ENCODE results near the gene ZNF578.
"Not testable (repeated sequence)": the region's sequence is repeated elsewhere in the genome, so short reads cannot be mapped to it uniquely, and the experiment has no call there.

ZNF578 gene

GRCh38 chr19:52518646-52519045 lies 65.3 kb downstream of the ZNF578 start:
- no peak for DNase-seq

DNA sequence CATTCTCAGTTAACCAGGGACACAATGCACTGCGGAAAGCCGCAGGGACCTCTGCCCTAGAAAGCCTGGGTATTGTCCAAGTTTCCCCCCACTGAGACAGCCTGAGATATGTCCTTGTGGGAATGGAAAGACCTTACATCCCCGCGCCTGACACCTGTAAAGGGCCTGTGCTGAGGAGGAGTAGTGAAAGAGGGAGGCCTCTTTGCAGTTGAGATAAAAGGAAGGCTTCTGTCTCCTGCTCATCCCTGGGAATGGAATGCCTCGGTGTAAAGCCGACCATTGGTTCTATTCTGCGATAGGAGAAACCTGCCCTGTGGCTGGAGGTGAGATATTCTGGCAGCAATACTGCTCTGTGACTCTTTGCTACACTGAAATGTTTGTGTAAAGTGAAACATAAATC lies 65.8 kb downstream of the ZNF578 start:
- DNase-seq: not testable (repeated sequence)

DNA sequence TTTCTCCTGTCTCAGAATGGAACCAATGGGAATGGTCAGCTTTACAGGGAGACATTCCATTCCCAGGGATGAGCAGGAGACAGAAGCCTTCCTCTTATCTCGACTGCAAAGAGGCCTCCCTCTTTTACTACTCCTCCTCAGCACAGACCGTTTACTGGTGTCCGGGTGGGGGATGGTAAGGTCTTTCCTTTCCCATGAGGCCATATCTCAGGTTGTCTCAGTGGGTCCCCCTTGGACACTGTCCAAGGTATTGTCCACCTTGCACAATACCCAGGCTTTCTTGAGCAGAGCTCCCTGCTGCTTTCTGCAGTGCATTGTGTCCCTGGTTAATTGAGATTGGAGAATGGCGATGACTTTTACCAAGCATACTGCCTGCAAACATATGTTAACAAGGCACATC lies 66.7 kb downstream of the ZNF578 start:
- no peak for DNase-seq

GRCh38 chr19:52522551-52522950 lies 69.2 kb downstream of the ZNF578 start:
- no peak for DNase-seq

GRCh38 chr19:52524086-52524485 lies 70.7 kb downstream of the ZNF578 start:
- no peak for DNase-seq

DNA sequence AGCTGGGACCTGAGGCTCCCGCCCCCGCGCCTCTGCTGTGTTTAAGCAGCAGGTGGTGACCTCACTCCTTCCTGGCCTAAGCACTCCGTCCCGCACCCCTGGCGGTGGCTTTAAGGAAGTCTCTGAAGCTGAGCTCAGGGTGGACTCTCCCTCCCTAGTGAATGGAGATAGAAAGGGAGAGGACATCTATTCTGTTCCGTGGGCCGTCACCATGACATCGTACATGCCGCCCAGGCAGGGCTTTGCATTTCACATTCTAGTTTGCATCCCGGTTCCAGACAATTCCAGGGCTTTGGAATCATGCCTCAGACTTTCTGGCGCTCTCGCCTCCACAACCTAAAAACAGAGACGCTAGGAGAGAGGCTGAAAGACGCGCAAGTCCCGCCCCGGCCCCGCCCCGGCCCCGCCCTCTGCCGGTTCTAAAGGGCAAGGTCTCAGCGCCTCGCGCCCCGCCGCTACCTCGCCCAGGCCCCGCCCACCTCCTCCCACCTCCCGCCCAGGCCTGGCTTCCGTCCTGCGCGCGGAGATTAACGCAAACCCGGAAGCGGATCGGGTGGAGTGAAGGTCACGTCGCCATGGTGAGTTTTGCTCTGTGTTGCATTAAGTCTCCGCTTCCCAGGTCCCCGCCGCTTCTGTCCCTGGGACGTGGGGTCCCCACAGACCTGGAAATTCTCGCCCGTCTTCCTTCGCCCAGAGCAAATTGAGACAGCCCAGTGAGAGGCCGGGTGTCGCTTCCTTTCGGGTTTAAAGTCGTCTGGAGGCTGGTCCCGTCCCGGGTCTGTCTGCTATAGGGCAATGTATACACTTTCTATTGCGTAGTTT lies 74.0 kb downstream of the ZNF578 start, which contains the start of gene ZNF808:
Gene ZNF808, plus strand, starts transcription at position 535 of the 822 bp plus-strand sequence. CDS start 15,617 bp downstream, outside the sequence.
- DNase-seq: peak; percentile 95

- no peak for DNase-seq
Measured at GRCh38 chr19:52527956-52528351, 74.6 kb downstream of the ZNF578 start.

GRCh38 chr19:52532480-52532879 lies 79.1 kb downstream of the ZNF578 start:
- DNase-seq: no peak

DNA sequence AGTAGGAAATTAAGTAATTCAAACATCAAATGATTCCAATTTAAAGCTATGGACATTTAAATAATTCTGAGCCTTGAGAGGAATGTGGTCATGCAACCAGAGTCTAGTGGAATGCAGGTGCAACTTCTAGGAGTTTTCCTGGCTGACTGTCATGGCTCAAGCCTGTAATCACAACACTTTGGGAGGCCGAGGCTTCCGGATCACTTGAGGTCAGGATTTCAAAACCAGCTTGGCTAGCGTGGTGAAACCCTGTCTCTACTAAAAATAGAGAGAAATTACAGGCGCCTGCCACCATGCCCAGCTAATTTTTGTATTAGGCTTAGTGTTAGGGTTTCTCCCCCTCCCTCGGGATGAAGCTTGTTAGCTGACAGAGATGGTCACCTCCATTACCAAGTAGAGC lies 80.5 kb downstream of the ZNF578 start:
- DNase-seq: no peak

- DNase-seq: not testable (repeated sequence)
Measured at GRCh38 chr19:52535385-52535770, 82.0 kb downstream of the ZNF578 start.

DNA sequence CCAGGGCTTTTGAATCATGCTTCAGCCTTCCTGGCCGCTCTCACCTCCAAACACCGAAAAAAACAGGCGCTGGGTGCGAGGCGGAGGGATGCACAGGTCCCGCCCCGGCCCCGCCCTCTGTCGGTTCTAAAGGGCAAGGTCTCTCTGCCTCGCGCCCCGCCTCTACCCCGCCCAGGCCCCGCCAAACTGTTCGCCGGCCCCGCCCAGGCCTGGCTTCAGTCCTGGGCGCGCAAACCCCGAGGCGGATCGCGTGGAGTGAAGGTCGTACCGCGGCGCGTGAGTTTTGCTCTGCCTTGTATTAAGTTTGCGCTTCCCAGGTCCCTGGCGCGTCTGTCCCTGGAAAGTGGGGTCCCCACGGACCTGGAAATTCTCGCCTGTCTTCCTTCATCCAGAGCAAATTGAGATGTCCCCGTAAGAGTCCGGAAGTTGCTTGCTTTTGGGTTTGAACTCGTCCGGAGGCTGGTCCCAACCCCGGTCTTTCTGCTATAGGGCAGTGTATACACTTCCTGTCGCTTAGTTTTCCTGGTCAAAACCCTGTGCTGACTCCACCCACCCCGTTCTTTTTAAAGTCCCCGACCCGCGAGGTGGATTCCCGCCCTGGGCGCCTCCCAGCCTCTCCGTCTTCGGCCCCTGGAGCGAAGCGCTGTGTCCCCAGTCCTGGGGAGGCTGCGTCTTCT lies 82.6 kb downstream of the ZNF578 start:
- DNase-seq: no peak

GRCh38 chr19:52536448-52536800 lies 83.1 kb downstream of the ZNF578 start:
- no peak for DNase-seq

- not testable (repeated sequence) for DNase-seq
Measured at GRCh38 chr19:52538815-52539214, 85.5 kb downstream of the ZNF578 start.

DNA sequence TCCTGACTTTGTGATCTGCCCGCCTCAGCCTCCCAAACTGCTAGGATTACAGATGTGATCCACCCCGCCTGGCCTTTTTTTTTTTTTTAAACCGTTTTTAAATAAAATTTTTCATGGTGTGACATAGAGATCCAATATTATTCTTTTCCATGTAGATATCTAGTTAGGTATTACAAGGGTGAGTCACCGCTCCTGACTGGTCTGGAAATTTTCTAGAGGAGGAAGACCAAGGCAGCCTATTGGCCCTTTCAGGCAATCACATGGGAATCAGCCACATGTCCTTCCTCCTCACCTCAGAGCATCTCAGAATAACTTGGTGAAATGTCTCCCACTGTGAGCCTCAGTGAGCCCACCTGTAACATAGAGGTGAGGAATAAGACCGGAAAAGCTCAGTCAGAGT lies 87.8 kb downstream of the ZNF578 start:
- not testable (repeated sequence) for DNase-seq

DNA sequence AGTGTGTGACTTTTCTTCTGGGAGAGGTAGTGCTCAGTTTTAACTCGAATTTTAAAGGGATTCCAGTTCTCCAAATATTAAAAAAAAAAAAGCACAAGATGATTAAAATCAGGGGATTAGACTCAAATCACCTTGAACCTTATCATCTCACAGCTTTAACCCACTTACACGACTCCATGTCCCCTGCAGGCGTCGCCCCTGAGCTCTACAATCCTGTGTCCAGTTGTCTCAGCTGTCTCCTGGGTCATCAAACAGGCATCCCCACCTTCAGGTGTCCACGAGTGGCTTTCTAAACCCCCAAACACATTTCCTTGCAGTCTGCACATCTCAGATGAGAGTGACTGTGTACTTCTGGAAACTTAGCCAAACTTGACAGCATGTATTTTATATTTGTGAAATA lies 88.3 kb downstream of the ZNF578 start:
- no peak for DNase-seq

DNA sequence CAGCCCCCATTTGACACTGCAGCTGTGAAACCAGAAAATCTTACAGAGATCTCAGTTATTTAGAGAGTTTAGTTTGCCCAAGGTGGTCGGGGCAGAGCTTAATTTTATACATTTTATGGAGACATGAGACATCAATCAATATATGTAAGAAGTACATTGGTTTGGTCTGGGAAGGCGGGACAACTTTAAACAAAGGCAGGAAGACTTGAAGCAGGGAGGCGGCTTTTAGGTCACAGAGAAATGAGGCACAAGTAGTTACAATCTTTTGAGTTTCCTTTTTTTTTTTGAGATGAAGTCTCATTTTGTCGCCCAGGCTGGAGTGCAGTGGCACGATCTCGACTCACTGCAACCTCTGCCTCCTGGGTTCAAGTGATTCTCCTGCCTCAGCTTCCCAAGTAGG lies 89.2 kb downstream of the ZNF578 start:
- DNase-seq: not testable (repeated sequence)

DNA sequence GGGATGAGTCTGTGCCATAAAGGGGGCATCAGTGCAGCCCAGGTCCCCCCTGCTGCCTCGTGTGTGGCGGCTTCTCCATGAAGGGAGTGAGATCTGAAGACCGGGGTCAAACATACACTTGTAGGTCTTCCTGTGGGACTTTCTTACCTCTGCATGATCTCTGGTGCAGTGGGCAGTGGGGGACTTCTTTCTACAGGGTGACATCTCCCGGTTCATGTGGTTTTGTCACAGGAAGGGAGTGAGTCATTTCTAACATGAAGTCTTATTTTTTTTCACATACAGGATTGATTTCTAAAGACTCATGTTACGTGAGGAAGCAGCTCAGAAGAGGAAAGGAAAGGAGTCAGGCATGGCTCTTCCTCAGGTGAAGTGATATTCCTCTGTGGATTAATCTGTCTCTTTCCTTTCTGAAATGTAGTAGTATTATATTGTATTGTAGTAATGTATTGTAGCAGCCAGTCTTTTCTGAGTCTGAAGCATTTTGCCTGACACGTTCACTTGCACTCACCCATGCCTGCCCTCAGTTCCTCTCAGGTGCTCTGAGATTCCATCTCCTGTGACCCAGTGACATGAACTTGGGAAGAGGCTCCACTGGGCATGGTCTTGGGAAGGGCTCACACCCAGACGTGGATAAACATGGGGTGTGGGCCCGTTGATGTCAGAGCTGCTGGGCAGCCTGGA lies 89.8 kb downstream of the ZNF578 start:
- DNase-seq: no peak

GRCh38 chr19:52554216-52554971 lies 101.0 kb downstream of the ZNF578 start:
- DNase-seq: no peak

DNA sequence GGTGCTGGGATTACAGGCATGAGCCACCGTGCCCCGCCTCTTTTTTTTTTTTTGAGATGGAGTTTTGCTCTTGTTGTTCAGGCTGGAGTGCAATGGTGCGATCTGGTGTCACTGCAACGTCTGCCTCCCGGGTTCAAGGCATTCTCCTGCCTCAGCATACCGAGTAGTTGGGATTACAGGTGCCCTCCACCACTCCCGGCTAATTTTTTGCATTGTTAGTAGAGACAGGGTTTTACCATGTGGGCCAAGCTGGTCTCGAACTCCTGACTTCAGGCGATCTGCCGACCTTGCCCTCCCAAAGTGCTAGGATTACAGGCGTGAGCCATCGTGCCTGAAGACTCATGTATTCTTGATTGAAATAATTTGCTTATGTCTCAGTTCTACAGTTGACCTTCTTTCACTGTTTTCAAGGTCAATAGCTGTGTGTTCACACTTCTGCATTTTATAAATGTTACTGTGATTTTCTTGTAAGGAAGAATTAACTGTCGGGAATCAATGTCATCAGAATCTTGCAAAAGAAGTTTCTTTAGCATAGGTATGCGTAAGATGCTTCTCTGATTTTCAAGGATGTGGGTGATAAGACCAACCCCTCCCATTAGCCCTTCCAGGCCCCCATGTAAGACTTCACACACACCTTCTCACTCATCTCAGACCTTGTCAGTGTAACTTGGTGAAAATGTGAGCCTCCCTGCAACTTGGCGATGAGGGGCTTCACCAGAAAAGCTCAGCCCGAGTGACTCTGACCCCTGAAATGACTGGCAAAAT lies 104.1 kb downstream of the ZNF578 start:
- DNase-seq: no peak

- DNase-seq: not testable (repeated sequence)
Measured at GRCh38 chr19:52558732-52559445, 105.5 kb downstream of the ZNF578 start.

DNA sequence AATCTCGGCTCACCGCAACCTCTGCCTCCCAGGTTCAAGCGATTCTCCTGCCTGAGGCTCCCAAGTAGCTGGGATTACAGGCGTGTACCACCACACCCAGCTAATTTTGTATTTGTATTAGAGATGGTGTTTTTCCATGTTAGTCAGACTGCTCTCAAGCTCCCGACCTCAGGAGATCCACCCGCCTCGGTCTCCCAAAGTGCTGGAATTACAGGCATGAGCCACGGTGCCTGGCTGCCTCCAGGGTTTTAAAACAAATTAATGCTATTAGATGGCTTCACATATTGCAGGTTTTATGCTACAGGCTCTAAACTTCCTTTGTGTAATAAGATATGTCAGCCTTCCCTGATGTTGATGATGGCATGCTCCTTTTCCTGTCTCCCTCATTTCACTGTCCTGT lies 108.3 kb downstream of the ZNF578 start:
- not testable (repeated sequence) for DNase-seq

All from NCI-H1436 (cell line).